GM12872 (cell line): ENCODE measurements around the gene TTC1.

Experiments
- TF ChIP-seq, protein P1 (sequence below): IDR thresholded peaks from 3 replicates; pipeline ENCODE4 v1.5.1; 2011; ENCODE audit warnings: low read depth, mild to moderate bottlenecking, low read length, moderate library complexity; ENCODE audit not compliant: insufficient read depth

TTC1 gene

DNA sequence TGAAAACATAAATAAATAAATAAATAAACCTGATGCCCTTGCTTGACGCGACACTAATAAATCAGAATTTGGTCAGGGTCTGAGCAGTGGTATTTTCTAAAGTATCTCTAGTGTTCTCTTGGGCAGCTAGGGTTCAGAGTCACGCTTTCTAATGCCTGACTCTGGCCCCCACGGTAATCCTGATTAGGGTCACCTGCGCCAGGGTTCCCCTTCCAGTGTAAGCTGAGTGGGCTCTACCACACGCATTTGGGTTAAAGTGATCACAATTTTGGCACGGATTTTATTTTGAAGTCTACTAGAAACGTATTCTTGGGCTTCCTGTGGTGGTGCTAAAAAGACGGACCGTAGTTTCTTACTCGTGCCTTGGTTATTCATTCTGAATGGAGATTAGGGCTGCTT lies 651 bp downstream of the TTC1 start:
- TF ChIP-seq, protein P1, sequence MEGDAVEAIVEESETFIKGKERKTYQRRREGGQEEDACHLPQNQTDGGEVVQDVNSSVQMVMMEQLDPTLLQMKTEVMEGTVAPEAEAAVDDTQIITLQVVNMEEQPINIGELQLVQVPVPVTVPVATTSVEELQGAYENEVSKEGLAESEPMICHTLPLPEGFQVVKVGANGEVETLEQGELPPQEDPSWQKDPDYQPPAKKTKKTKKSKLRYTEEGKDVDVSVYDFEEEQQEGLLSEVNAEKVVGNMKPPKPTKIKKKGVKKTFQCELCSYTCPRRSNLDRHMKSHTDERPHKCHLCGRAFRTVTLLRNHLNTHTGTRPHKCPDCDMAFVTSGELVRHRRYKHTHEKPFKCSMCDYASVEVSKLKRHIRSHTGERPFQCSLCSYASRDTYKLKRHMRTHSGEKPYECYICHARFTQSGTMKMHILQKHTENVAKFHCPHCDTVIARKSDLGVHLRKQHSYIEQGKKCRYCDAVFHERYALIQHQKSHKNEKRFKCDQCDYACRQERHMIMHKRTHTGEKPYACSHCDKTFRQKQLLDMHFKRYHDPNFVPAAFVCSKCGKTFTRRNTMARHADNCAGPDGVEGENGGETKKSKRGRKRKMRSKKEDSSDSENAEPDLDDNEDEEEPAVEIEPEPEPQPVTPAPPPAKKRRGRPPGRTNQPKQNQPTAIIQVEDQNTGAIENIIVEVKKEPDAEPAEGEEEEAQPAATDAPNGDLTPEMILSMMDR: no peak

DNA sequence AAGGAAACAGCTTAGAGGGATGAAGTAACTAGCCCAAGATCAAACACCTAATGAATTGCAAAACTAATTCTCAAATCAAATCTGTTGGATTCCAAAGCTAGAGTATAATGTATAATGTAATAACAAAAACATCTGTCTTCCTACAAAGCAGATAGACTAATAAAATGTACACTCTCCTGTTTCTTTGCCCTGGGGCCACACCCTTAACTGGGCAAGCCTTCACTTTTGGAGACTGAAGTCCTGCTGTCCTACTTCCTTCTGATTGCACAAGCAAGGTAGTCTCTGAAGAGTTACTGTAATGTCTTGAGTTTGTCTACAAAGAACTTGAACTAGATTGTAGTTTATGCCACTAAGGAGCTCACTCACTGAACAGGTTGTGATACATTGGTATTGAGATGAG lies 2.5 kb downstream of the TTC1 start:
- TF ChIP-seq, protein P1: no peak

DNA sequence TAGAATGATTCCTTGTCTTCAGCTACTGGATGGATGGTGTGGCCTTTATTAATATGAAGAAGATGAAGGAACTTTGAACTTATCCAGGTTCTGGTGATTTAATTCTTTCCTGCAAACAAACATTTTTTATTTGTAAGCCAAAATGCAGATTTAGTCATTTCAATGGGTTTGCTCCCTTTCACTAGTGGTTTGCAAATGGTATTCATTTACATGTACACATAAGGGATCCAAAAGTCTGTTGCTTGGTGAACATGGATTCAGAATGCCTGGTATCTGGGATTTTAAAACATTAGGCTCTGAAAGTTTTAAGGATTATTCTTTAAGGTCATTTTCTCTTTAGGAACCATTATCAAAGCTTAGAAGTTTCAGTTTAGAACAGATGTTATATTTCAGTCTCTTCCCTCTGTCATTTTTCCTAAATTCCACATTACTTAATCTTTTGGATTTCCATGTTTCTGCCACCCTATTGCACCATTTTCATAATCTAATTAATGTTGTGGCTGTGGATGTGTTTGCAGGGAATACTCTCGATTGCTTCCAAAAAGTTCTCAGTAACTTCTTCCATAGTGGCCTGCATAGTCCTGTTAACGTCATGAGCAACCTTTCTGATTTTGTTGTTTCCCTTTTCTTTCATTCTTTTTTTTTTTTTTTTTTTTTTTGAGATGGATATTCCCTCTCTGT lies 10.1 kb downstream of the TTC1 start:
- TF ChIP-seq, protein P1: no peak

DNA sequence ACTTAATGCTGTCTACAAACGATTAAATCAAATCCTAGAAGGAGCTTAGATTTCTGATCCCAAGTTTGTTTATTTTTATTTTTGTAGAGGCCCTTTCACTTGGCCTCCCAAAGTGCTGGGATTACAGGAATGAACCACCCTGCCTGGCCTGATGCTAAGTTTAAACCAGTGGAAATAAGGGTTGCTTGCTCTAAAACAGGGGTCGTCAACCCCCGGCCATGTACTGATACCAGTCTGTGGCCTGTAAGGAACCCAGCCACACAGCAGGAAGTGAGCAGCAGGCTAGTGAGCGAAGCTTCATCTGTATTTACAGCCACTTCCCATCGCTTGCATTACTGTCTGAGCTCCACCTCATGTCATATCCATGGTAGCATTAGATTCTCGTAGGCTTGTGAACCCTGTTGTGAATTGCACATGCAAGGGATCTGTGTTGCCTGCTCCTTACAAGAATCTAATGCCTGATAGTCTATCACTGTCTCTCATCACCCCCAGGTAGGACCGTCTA lies 11.4 kb downstream of the TTC1 start:
- TF ChIP-seq, protein P1: no peak

DNA sequence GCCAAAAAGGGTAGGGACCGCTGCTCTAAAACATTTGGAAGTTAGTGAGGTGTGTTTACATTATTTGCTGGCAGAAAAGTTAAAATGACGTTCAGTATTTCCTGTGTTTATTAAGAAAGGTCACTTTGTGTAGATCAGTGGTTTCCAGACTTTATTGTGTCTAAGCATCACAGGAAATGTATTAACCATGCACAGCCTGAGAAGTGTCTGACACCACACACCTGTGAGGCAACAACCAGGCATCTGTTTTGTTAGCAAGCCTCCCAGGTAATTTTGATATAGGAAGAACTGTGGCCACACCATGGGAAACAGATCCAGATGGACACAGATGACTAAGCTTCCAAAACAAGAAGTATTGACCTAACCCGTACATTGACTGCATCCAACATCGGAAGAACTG lies 12.0 kb downstream of the TTC1 start:
- TF ChIP-seq, protein P1: no peak

DNA sequence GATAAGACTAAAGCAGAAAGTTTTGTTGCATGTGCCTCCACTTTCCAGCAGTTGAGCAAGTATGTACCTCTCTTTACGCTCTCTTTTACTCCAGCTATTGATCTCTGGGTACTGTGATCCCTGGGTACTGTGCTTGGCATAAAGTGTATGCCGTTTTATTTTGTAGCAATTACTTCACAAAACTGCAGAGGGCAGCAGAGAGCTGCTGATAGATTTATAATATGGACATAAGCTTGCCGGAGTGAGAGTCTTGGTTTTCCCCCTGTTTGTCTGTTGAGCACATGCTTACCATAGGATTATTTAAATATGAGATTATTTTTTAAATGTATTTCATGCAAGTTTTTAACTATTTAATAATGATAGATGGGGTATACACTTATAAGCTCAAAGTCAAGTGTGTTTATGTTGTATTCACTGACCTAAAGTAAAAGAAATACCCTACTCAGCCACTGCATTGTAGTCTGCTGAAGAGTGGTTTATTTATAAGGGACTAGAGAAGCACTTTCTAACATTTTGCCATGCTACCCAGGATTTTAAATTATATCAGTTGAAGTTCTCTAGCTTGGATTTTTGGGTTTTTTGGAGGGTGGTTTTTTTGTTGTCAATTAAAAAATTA lies 13.0 kb downstream of the TTC1 start:
- TF ChIP-seq, protein P1: peak; percentile 71

DNA sequence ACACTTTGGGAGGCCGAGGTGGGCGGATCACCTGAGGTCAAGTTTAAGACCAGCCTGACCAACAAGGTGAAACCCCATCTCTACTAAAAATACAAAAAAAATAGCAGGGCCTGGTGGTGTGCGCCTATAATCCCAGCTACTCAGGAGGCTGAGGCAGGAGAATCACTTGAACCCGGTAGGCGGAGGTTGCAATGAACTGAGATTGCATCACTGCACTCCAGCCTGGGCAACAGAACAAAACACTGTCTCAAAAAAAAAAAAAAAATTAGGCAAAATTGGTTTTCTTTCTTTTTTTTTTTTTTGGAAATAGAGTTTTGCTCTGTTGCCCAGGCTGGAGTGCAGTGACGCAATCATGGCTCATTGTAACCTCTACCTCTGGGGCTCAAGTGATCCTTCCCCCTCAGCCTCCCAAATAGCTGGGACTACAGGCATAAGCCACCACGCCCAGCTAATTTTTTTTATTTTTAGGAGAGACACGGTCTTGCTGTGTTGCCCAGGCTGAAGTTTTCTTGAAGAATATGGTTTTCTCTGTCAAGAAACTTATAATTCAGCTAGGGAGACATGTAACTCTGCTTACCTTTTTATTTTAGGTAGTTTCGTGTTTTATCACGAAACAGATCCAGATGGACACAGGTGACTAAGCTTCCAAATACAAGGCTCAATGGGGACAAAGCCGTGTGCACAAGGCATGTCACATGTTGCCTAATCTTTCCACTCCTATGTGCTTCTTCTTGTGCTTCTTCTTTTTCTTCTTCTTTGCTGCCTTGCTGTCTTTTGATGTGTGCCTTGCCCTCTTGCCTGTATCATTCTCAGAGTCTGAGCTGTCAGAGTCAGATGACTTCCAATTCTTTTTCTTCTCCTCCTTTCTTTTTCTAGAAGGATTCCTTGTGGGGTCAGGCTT lies 14.3 kb downstream of the TTC1 start:
- TF ChIP-seq, protein P1: no peak
